Measurements from ENCODE around the gene IMPA2. TPM values are rescaled to one million over a fixed set of nuclear protein-coding genes. Genes with fewer than 3 reads are reported as not detected.
A peak's percentile ranks its signal among the peaks of the same experiment; 100 is the strongest.

Gene IMPA2
- total RNA-seq (2021), result 22.4 and 33.7 TPM in 2 replicates
- Bru-seq, nascent RNA, result percentile 59 among the genes with signal in this experiment
- percentile 63 among the genes with signal in this experiment for BruChase-seq, experiment 1, labeled RNA remaining after a 2-hour chase
- percentile 61 among the genes with signal in this experiment for BruChase-seq, experiment 2, labeled RNA remaining after a 6-hour chase
- long read RNA-seq, transcript IMPA2-201 (8 exons, 1,534 nt), result major isoform, 59 of 73 reads
- long read RNA-seq, partial matches to known transcripts, result 0 of 73 reads
- long read RNA-seq, other reads (novel, unspliced or antisense), result 13 of 73 reads

- no TSS peak for BruUV-seq (replicated peaks)
- DNase-seq (ENCODE audit: low spot score), result no peak
- intact Hi-C loops (cut with micrococcal nuclease; ENCODE audit: unreplicated experiment), result loop anchor here (5.0 to 10.0 kb wide), 2 partner anchors 39 to 126 kb away; partner anchors contain the start of gene CHMP1B
- H3K36me3 ChIP-seq (ENCODE audit: insufficient read depth, low read length, poor library complexity, severe bottlenecking), result no peaks in the 10 kb centered on the region
- H3K27ac ChIP-seq (ENCODE audit: low read depth, low read length, poor library complexity, severe bottlenecking), result peak within 1 kb of the TSS; percentile 73
- peaks cover 11% of the 10 kb centered on the region for H3K4me1 ChIP-seq (ENCODE audit: insufficient read depth, low read length, poor library complexity, severe bottlenecking)
- TF ChIP-seq, protein P1, sequence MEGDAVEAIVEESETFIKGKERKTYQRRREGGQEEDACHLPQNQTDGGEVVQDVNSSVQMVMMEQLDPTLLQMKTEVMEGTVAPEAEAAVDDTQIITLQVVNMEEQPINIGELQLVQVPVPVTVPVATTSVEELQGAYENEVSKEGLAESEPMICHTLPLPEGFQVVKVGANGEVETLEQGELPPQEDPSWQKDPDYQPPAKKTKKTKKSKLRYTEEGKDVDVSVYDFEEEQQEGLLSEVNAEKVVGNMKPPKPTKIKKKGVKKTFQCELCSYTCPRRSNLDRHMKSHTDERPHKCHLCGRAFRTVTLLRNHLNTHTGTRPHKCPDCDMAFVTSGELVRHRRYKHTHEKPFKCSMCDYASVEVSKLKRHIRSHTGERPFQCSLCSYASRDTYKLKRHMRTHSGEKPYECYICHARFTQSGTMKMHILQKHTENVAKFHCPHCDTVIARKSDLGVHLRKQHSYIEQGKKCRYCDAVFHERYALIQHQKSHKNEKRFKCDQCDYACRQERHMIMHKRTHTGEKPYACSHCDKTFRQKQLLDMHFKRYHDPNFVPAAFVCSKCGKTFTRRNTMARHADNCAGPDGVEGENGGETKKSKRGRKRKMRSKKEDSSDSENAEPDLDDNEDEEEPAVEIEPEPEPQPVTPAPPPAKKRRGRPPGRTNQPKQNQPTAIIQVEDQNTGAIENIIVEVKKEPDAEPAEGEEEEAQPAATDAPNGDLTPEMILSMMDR (conservative IDR thresholded peaks at IDR 0.05; ENCODE audit: low read depth, low read length), result no peak
- H3K4me3 ChIP-seq (ENCODE audit: low read depth, low read length, poor library complexity, severe bottlenecking), result peak within 1 kb of the TSS; percentile 90
- ChIA-PET POLR2A (ENCODE audit: low non-redundant PET) (interaction anchor here (0.6 kb wide), 1 partner anchor 291 kb away, joined by 11 read pairs; no protein-coding TSS in a partner anchor), CTCF (interaction anchor here (0.6 to 2.0 kb wide), 3 partner anchors 14 to 248 kb away, joined by 3 to 12 read pairs (median 6); no protein-coding TSS in a partner anchor)
- H3K9me3 ChIP-seq (ENCODE audit: low read depth, low read length, poor library complexity, severe bottlenecking), result no peaks in the 10 kb centered on the region
- no peaks in the 10 kb centered on the region for H3K27me3 ChIP-seq (replicated peaks; ENCODE audit: insufficient read depth, low read depth, low read length, poor library complexity)
These were observed at the start of gene IMPA2 for GRCh38 chr18:11981192-11981542. TSS of gene IMPA2 (plus strand) at chr18:11981507. CDS start at chr18:11981670, 163 bp downstream.

- ChIA-PET POLR2A (ENCODE audit: low non-redundant PET) (interaction anchor here (0.6 kb wide), 1 partner anchor 55 kb away, joined by 3 read pairs; no protein-coding TSS in a partner anchor), CTCF (interaction anchor here (0.6 kb wide), 1 partner anchor 276 kb away, joined by 8 read pairs; no protein-coding TSS in a partner anchor)
- BruUV-seq (replicated peaks), result no TSS peak
- no peak for DNase-seq (ENCODE audit: low spot score)
- Histone ChIP-seq H3K27ac (ENCODE audit: low read depth, low read length, poor library complexity, severe bottlenecking) (no peak overlapping the region), H3K4me3 (ENCODE audit: low read depth, low read length, poor library complexity, severe bottlenecking) (no peak overlapping the region), H3K27me3 (replicated peaks; ENCODE audit: insufficient read depth, low read depth, low read length, poor library complexity) (no peaks in the 10 kb centered on the region), H3K4me1 (ENCODE audit: insufficient read depth, low read length, poor library complexity, severe bottlenecking) (no peaks in the 10 kb centered on the region), H3K9me3 (ENCODE audit: low read depth, low read length, poor library complexity, severe bottlenecking) (no peaks in the 10 kb centered on the region), H3K36me3 (ENCODE audit: insufficient read depth, low read length, poor library complexity, severe bottlenecking) (no peaks in the 10 kb centered on the region)
- TF ChIP-seq, protein P1 (conservative IDR thresholded peaks at IDR 0.05; ENCODE audit: low read depth, low read length), result no peak
- no peak for TF ChIP-seq EZH2 (IDR thresholded peaks at IDR 0.05; ENCODE audit: borderline replicate concordance, low read depth, low read length, poor library complexity, severe bottlenecking)
- intact Hi-C loops (cut with micrococcal nuclease; ENCODE audit: unreplicated experiment), result loop anchor here (10.0 kb wide), 1 partner anchor 198 kb away; no protein-coding TSS in a partner anchor
These were observed 48.9 kb upstream of the IMPA2 start for GRCh38 chr18:11932393-11932792.

- intact Hi-C loops (cut with micrococcal nuclease; ENCODE audit: unreplicated experiment), result loop anchor here (1.0 to 10.0 kb wide), 3 partner anchors 57 to 203 kb away; no protein-coding TSS in a partner anchor
These were observed 43.3 kb upstream of the IMPA2 start for GRCh38 chr18:11937874-11938478.

More at GRCh38 chr18:11937874-11938478, 43.3 kb upstream of the IMPA2 start:
- H3K4me1 ChIP-seq (ENCODE audit: insufficient read depth, low read length, poor library complexity, severe bottlenecking), result no peaks in the 10 kb centered on the region
- ChIA-PET POLR2A (ENCODE audit: low non-redundant PET) (no interaction called here), CTCF (interaction anchor here (0.6 to 4.8 kb wide), 7 partner anchors 10 to 131 kb away, joined by 5 to 82 read pairs (median 6); partner anchors contain the start of gene IMPA2)
- H3K4me3 ChIP-seq (ENCODE audit: low read depth, low read length, poor library complexity, severe bottlenecking), result no peak overlapping the region
- no peak overlapping the region for H3K27ac ChIP-seq (ENCODE audit: low read depth, low read length, poor library complexity, severe bottlenecking)
- no peak for TF ChIP-seq EZH2 (IDR thresholded peaks at IDR 0.05; ENCODE audit: borderline replicate concordance, low read depth, low read length, poor library complexity, severe bottlenecking)
- TF ChIP-seq, protein P1 (conservative IDR thresholded peaks at IDR 0.05; ENCODE audit: low read depth, low read length), result peak; percentile 80
- H3K36me3 ChIP-seq (ENCODE audit: insufficient read depth, low read length, poor library complexity, severe bottlenecking), result no peaks in the 10 kb centered on the region
- no peaks in the 10 kb centered on the region for H3K9me3 ChIP-seq (ENCODE audit: low read depth, low read length, poor library complexity, severe bottlenecking)
- DNase-seq (ENCODE audit: low spot score), result peak; percentile 73
- no TSS peak for BruUV-seq (replicated peaks)
- H3K27me3 ChIP-seq (replicated peaks; ENCODE audit: insufficient read depth, low read depth, low read length, poor library complexity), result no peaks in the 10 kb centered on the region

Measured in A673 (cell line).